H1 (cell line): ENCODE results near the gene NAGLU. TPM values are rescaled to one million over a fixed set of nuclear protein-coding genes. Genes with fewer than 3 reads are reported as not detected.

ENCODE experiments used
- CTCF ChIA-PET: fragments of 300-600 bp; sonication (Branson Sonifier 250); formaldehyde crosslinking; loops from one replicate; lab custom pipeline; 2021; ENCODE audit not compliant: partially characterized antibody; lab: Charles Lee
- POLR2A ChIA-PET: fragments of 300-600 bp; sonication (Branson Sonifier 250); formaldehyde crosslinking; loops from one replicate; lab custom pipeline; 2021; ENCODE audit warnings: inconsistent platforms; ENCODE audit not compliant: partially characterized antibody; lab: Charles Lee
- DNase-seq, 2 experiments: peaks; one replicate each; pipeline versions ENCODE4 v3.0.0 to v3.0.0-alpha.2; 2010 to 2022; ENCODE audit warnings: low spot score in 2 of 2, low read depth in 1 of 2, mixed read lengths in 1 of 2
- FAIRE-seq: peaks from 2 replicates; lab custom pipeline; 2011; peaks lifted over from hg19 to GRCh38; lab: Jason Lieb, UNC
- H2AFZ ChIP-seq: 2 replicates; pipeline ENCODE4 v1.8.1; 2012; ENCODE audit warnings: low read length, inconsistent platforms
- H2AK5ac ChIP-seq: 2 replicates; pipeline ENCODE4 v1.6.1; 2013; ENCODE audit warnings: low read depth, low read length
- H2BK120ac ChIP-seq: replicated peaks from 2 replicates; pipeline ENCODE3; 2013; ENCODE audit warnings: low read depth, low read length, inconsistent platforms
- H2BK12ac ChIP-seq: 2 replicates; pipeline ENCODE4 v1.6.1; 2013; ENCODE audit warnings: low read depth, low read length
- H2BK15ac ChIP-seq: 2 replicates; pipeline ENCODE4 v1.6.1; 2013; ENCODE audit warnings: low read length
- H2BK20ac ChIP-seq: 2 replicates; pipeline ENCODE4 v1.6.1; 2013; ENCODE audit warnings: low read length
- H2BK5ac ChIP-seq: 2 replicates; pipeline ENCODE4 v1.6.1; 2013; ENCODE audit warnings: low read depth, low read length
- H3K14ac ChIP-seq: 2 replicates; pipeline ENCODE4 v1.6.1; 2013; ENCODE audit warnings: inconsistent platforms; ENCODE audit not compliant: insufficient read length
- H3K18ac ChIP-seq: 2 replicates; pipeline ENCODE4 v1.6.1; 2013; ENCODE audit warnings: low read length; ENCODE audit errors: extremely low read depth
- H3K23ac ChIP-seq: 2 replicates; pipeline ENCODE4 v1.6.1; 2013; ENCODE audit warnings: inconsistent platforms; ENCODE audit not compliant: insufficient read length
- H3K23me2 ChIP-seq: 2 replicates; pipeline ENCODE4 v1.6.1; 2013; ENCODE audit warnings: low read depth, low read length
- H3K27ac ChIP-seq: 2 replicates; pipeline ENCODE4 v1.6.1; 2011; ENCODE audit warnings: low read depth, low read length, inconsistent platforms
- H3K27me3 ChIP-seq, 4 experiments: replicated peaks in 1 of 4; 1 replicate in 1 of 4; 2 replicates in 3 of 4; pipeline versions ENCODE4 v1.6.1 to v1.8.1; 2011 to 2013; ENCODE audit warnings: low read length in 3 of 4, mild to moderate bottlenecking in 3 of 4, inconsistent platforms in 2 of 4, mixed read lengths in 2 of 4, moderate library complexity in 1 of 4; ENCODE audit not compliant: control insufficient read depth in 3 of 4, insufficient read depth in 3 of 4; ENCODE audit errors: extremely low read depth in 1 of 4
- H3K36me3 ChIP-seq, 4 experiments: 2 replicates each; pipeline versions ENCODE4 v1.6.1 to v1.8.1; 2011 to 2013; ENCODE audit warnings: mild to moderate bottlenecking in 4 of 4, low read length in 3 of 4, moderate library complexity in 2 of 4, control low read depth in 1 of 4, inconsistent platforms in 1 of 4; ENCODE audit not compliant: insufficient read depth in 4 of 4, control insufficient read depth in 2 of 4
- H3K4ac ChIP-seq: replicated peaks from 2 replicates; pipeline ENCODE3; 2013; ENCODE audit warnings: low read length, low read depth, mixed read lengths, inconsistent platforms; ENCODE audit not compliant: insufficient read length
- H3K4me1 ChIP-seq, 4 experiments: replicated peaks in 1 of 4; 1 replicate in 1 of 4; 2 replicates in 3 of 4; pipeline versions ENCODE4 v1.6.1 to v1.8.1; 2011 to 2013; ENCODE audit warnings: low read length in 3 of 4, inconsistent platforms in 2 of 4, mixed read lengths in 1 of 4; ENCODE audit not compliant: insufficient read depth in 4 of 4, control insufficient read depth in 3 of 4
- H3K4me2 ChIP-seq, 2 experiments: 2 replicates each; pipeline versions ENCODE4 v1.6.1 to v1.8.1; 2011 to 2013; ENCODE audit warnings: low read depth in 2 of 2, low read length in 2 of 2, control low read depth in 1 of 2, inconsistent platforms in 1 of 2, mild to moderate bottlenecking in 1 of 2; ENCODE audit not compliant: insufficient read depth in 1 of 2
- H3K4me3 ChIP-seq, 4 experiments: fragments of 200-600, 300-600 bp in 1 of 4; sonication (generic), shearing (Covaris generic), sonication (Bioruptor Twin) in 1 of 4; 2 replicates each; pipeline versions ENCODE4 v1.5.1 to v1.8.1; 2011 to 2016; ENCODE audit warnings: low read length in 4 of 4, low read depth in 3 of 4, control low read depth in 2 of 4, inconsistent platforms in 2 of 4, mild to moderate bottlenecking in 2 of 4, mixed read lengths in 1 of 4, moderate library complexity in 1 of 4; ENCODE audit not compliant: insufficient read depth in 2 of 4; ENCODE audit errors: extremely low read depth in 1 of 4
- H3K56ac ChIP-seq: replicated peaks from 2 replicates; pipeline ENCODE3; 2013; ENCODE audit warnings: low read depth, mild to moderate bottlenecking, mixed read lengths, low read length, inconsistent platforms; ENCODE audit not compliant: insufficient read length
- H3K79me1 ChIP-seq: 2 replicates; pipeline ENCODE4 v1.6.1; 2013; ENCODE audit warnings: low read depth, low read length, control low read depth
- H3K79me2 ChIP-seq, 2 experiments: 2 replicates each; pipeline versions ENCODE4 v1.6.1 to v1.8.1; 2012 to 2013; ENCODE audit warnings: low read length in 2 of 2, mild to moderate bottlenecking in 2 of 2, inconsistent platforms in 1 of 2; ENCODE audit not compliant: insufficient read depth in 2 of 2, control insufficient read depth in 1 of 2
- H3K9ac ChIP-seq, 4 experiments: replicated peaks in 1 of 4; 1 replicate in 1 of 4; 2 replicates in 3 of 4; pipeline versions ENCODE4 v1.6.1 to v1.8.1; 2011 to 2013; ENCODE audit warnings: low read depth in 3 of 4, low read length in 3 of 4, control low read depth in 2 of 4, mild to moderate bottlenecking in 2 of 4, moderate library complexity in 2 of 4, inconsistent platforms in 1 of 4; ENCODE audit errors: extremely low read depth in 1 of 4
- H3K9me3 ChIP-seq, 2 experiments: 2 replicates each; pipeline versions ENCODE4 v1.6.1 to v1.8.1; 2012 to 2013; ENCODE audit warnings: mild to moderate bottlenecking in 2 of 2, moderate library complexity in 2 of 2, control low read depth in 1 of 2, inconsistent platforms in 1 of 2, low read depth in 1 of 2, low read length in 1 of 2, mixed read lengths in 1 of 2; ENCODE audit not compliant: insufficient read depth in 2 of 2
- H4K20me1 ChIP-seq, 2 experiments: replicated peaks in 1 of 2; 2 replicates each; pipeline versions ENCODE3 to v1.8.1; 2011 to 2013; ENCODE audit warnings: inconsistent platforms in 2 of 2, low read length in 2 of 2, mild to moderate bottlenecking in 1 of 2; ENCODE audit not compliant: insufficient read depth in 2 of 2, control insufficient read depth in 1 of 2
- H4K5ac ChIP-seq: 2 replicates; pipeline ENCODE4 v1.6.1; 2013; ENCODE audit warnings: low read length, low read depth, mixed read lengths, inconsistent platforms; ENCODE audit not compliant: insufficient read length
- H4K8ac ChIP-seq: 2 replicates; pipeline ENCODE4 v1.8.0; 2013; ENCODE audit warnings: mild to moderate bottlenecking, moderate library complexity, low read length, inconsistent platforms; ENCODE audit not compliant: insufficient read depth; ENCODE audit errors: extremely low read depth
- H4K91ac ChIP-seq: replicated peaks from 2 replicates; pipeline ENCODE3; 2013; ENCODE audit warnings: low read length, mixed read lengths, inconsistent platforms; ENCODE audit not compliant: insufficient read length
- BRCA1 ChIP-seq: IDR thresholded peaks from 2 replicates; pipeline ENCODE4 v1.6.1; 2012; ENCODE audit warnings: low read depth, low read length, improper control_type of control experiment
- CBX5 ChIP-seq: fragments of 300-800, 300-1000 bp; sonication (generic); IDR thresholded peaks from 2 replicates; pipeline ENCODE4 v1.7.1; 2016; ENCODE audit warnings: antibody characterized with exemption, low read length, low read depth
- CHD1 ChIP-seq: IDR thresholded peaks from 2 replicates; pipeline ENCODE4 v1.6.1; 2012; ENCODE audit warnings: low read depth, low read length, improper control_type of control experiment
- CTBP2 ChIP-seq: IDR thresholded peaks from 2 replicates; pipeline ENCODE4 v1.7.0; 2011; ENCODE audit warnings: borderline replicate concordance, mild to moderate bottlenecking, moderate library complexity, mixed read lengths, low read length; ENCODE audit not compliant: insufficient read depth, insufficient read length
- KDM4A ChIP-seq: IDR thresholded peaks from one replicate; pipeline ENCODE4 v1.7.1; 2012; ENCODE audit warnings: low read depth, mild to moderate bottlenecking, moderate library complexity, low read length, inconsistent platforms; ENCODE audit not compliant: severe bottlenecking
- NRF1 ChIP-seq: IDR thresholded peaks from 2 replicates; pipeline ENCODE4 v1.6.1; 2011; ENCODE audit warnings: mild to moderate bottlenecking, low read depth, low read length, improper control_type of control experiment
- SUZ12 ChIP-seq: fragments of 200-600 bp; sonication (generic); IDR thresholded peaks from 2 replicates; pipeline ENCODE4 v1.6.1; 2012; ENCODE audit warnings: mild to moderate bottlenecking, inconsistent platforms, low read length, moderate library complexity, mixed read lengths
- TEAD4 ChIP-seq: IDR thresholded peaks from 2 replicates; pipeline ENCODE4 v1.6.1; 2012; ENCODE audit warnings: low read depth, low read length, inconsistent platforms, mixed read lengths
- USF2 ChIP-seq: IDR thresholded peaks from 2 replicates; pipeline ENCODE4 v1.6.1; 2011; ENCODE audit warnings: low read length, improper control_type of control experiment
- WGBS, 2 experiments: shearing (Covaris generic) in 1 of 2; methylation state at CpG; one replicate each; pipeline versions ENCODE4 v1.1.6 to v1.1.7; 2013 to 2015; ENCODE audit warnings: low lambda C conversion rate in 2 of 2, mixed read lengths in 2 of 2, inconsistent platforms in 1 of 2, low coverage in 1 of 2, missing lambda C conversion rate in 1 of 2; ENCODE audit not compliant: insufficient replicate concordance in 2 of 2, insufficient coverage in 1 of 2, insufficient read length in 1 of 2; ENCODE audit errors: extremely low coverage in 1 of 2, missing lambda C conversion rate in 1 of 2; 5-methylcytosine and 5-hydroxymethylcytosine counted together
- polyA plus RNA-seq, 7 experiments: library from polyadenylated mRNA; depleted of rRNA in 3 of 7; stranded (reverse) in 5 of 7; unstranded in 2 of 7; fragments of >200 nt in 5 of 7; fragments of 200-250 nt in 2 of 7; gene quantifications; 1 replicate in 5 of 7; 2 replicates in 1 of 7; 4 replicates in 1 of 7; pipeline versions ENCODE4 v1.2.1 to v1.2.3, GENCODE V29; 2011 to 2013; ENCODE audit warnings: missing spikeins in 2 of 7, mixed read lengths in 2 of 7
- total RNA-seq: library from RNA; stranded (reverse); fragmentation: NEBNext Ultra II Directional; extraction: Animal tissue kit (Norgen Biotek cat#: 25700); gene quantifications from 2 replicates; pipeline ENCODE4 v1.2.1, GENCODE V29; 2021
- TF ChIP-seq, protein P1 (sequence below): IDR thresholded peaks from 2 replicates; pipeline ENCODE4 v1.6.1; 2012; ENCODE audit warnings: inconsistent platforms

The NAGLU gene
- total and polyA plus RNA-seq, 2 of the 8 experiments (the other 6 are each of a cell fraction or from before 2014, with no cell fraction given) = 21.3 to 21.6 TPM

GRCh38 chr17:42530952-42531454 lies 5.0 kb upstream of the NAGLU start:
- Histone ChIP-seq H3K4me2 (no peak overlapping the region), H3K14ac (no peak overlapping the region), H3K79me2 (no peaks in the 10 kb centered on the region), H3K18ac (no peak overlapping the region), H2BK20ac (no peak overlapping the region), H3K27me3 (peaks cover 0 to 6% (median 0%) of the 10 kb centered on the region in 4 experiments; a peak in 3 of 7 replicates), H2AK5ac (no peak overlapping the region), H3K27ac (no peak overlapping the region), H2BK120ac (no peak overlapping the region), H4K20me1 (no peaks in the 10 kb centered on the region), H2BK12ac (no peak overlapping the region), H3K4me1 (peaks cover 0 to 6% (median 4%) of the 10 kb centered on the region in 4 experiments; a peak in 5 of 7 replicates), H4K5ac (no peak overlapping the region), H3K9ac (no peak overlapping the region), H4K8ac (no peak overlapping the region), H3K56ac (no peak overlapping the region), H2AFZ (no peak overlapping the region), H2BK5ac (no peak overlapping the region), H3K36me3 (no peaks in the 10 kb centered on the region), H3K9me3 (no peaks in the 10 kb centered on the region), H3K4me3 (no peak overlapping the region), H2BK15ac (no peak overlapping the region), H3K79me1 (no peaks in the 10 kb centered on the region), H3K23me2 (peaks cover 3% of the 10 kb centered on the region; the same call in 1 of the 2 replicates), H3K4ac (no peak overlapping the region), H3K23ac (no peak overlapping the region), H4K91ac (no peak overlapping the region)
- CTCF ChIA-PET = interaction anchor here (0.6 to 6.3 kb wide), 4 partner anchors 12 to 125 kb away, joined by 3 to 69 read pairs (median 4); no protein-coding TSS in a partner anchor
- FAIRE-seq (no peak), DNase-seq (no peak)
- 96% methylated on average over 2 of the region's 2 CpGs; no CpG with 5 or more reads in 1 of the 2 experiments for WGBS, 2 experiments
- POLR2A ChIA-PET = no interaction called here
- TF ChIP-seq TEAD4 (no peak), CHD1 (no peak), BRCA1 (no peak), CBX5 (no peak), KDM4A (no peak), USF2 (no peak), CTBP2 (no peak), NRF1 (no peak), SUZ12 (no peak)
- TF ChIP-seq, protein P1, sequence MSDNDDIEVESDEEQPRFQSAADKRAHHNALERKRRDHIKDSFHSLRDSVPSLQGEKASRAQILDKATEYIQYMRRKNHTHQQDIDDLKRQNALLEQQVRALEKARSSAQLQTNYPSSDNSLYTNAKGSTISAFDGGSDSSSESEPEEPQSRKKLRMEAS = no peak
